GM12878 (cell line): Measurements from ENCODE around the gene PPP1R3F. TPM values are rescaled to one million over a fixed set of nuclear protein-coding genes. Genes with fewer than 3 reads are reported as not detected.

ENCODE experiments used
- ATF2 ChIP-seq: IDR thresholded peaks from 2 replicates; pipeline ENCODE4 v1.6.1; 2012; ENCODE audit warnings: low read length, inconsistent platforms
- BRCA1 ChIP-seq: IDR thresholded peaks from 2 replicates; pipeline ENCODE4 v1.6.1; 2011; ENCODE audit warnings: low read depth, low read length, improper control_type of control experiment
- CBFB ChIP-seq: IDR thresholded peaks from 2 replicates; pipeline ENCODE4 v1.6.1; 2016; ENCODE audit warnings: antibody characterized with exemption, low read depth
- CBX5 ChIP-seq: sonication (generic); IDR thresholded peaks from 2 replicates; pipeline ENCODE4 v1.6.1; 2016; ENCODE audit warnings: low read depth, moderate library complexity, mild to moderate bottlenecking, inconsistent platforms
- CEBPB ChIP-seq, 2 experiments: fragments of 150-350 bp in 1 of 2; IDR thresholded peaks; 2 replicates each; pipeline ENCODE4 v1.6.1; 2012 to 2014; ENCODE audit warnings: low read depth in 2 of 2, low read length in 2 of 2, borderline replicate concordance in 1 of 2, inconsistent platforms in 1 of 2
- CHD2 ChIP-seq: IDR thresholded peaks from 2 replicates; pipeline ENCODE4 v1.6.1; 2011; ENCODE audit warnings: low read depth, low read length, improper control_type of control experiment, borderline replicate concordance
- HDAC2 ChIP-seq: fragments of 200-600 bp; sonication (generic); IDR thresholded peaks from 2 replicates; pipeline ENCODE4 v1.6.1; 2017
- HDGF ChIP-seq: fragments of 450-650 bp; IDR thresholded peaks from 2 replicates; pipeline ENCODE4 v1.6.1; 2016; ENCODE audit warnings: antibody characterized with exemption
- IRF5 ChIP-seq: fragments of 450-650 bp; IDR thresholded peaks from 2 replicates; pipeline ENCODE4 v1.6.1; 2017; ENCODE audit warnings: borderline replicate concordance
- KAT2A ChIP-seq: conservative IDR thresholded peaks from 2 replicates; pipeline ENCODE4 v1.6.1; 2011; ENCODE audit warnings: low read depth, low read length; ENCODE audit not compliant: control insufficient read depth
- KLF5 ChIP-seq: fragments of 450-650 bp; IDR thresholded peaks from 2 replicates; pipeline ENCODE4 v1.6.1; 2014; ENCODE audit warnings: mild to moderate bottlenecking; ENCODE audit not compliant: partially characterized antibody
- MLLT1 ChIP-seq: fragments of 450-650 bp; IDR thresholded peaks from 2 replicates; pipeline ENCODE4 v1.6.1; 2016; ENCODE audit warnings: mild to moderate bottlenecking
- MXI1 ChIP-seq: fragments of 150-350 bp; IDR thresholded peaks from 2 replicates; pipeline ENCODE4 v1.6.1; 2011; ENCODE audit warnings: low read depth, mild to moderate bottlenecking, inconsistent platforms, low read length, improper control_type of control experiment
- RAD51 ChIP-seq: fragments of 450-650 bp; IDR thresholded peaks from 2 replicates; pipeline ENCODE4 v1.6.1; 2016; ENCODE audit warnings: moderate library complexity, mild to moderate bottlenecking, inconsistent platforms
- RCOR1 ChIP-seq: conservative IDR thresholded peaks from 2 replicates; pipeline ENCODE4 v1.6.1; 2012; ENCODE audit warnings: low read depth, low read length, improper control_type of control experiment
- REST ChIP-seq: IDR thresholded peaks from 2 replicates; pipeline ENCODE4 v1.6.1; 2012; ENCODE audit warnings: mild to moderate bottlenecking, low read depth, low read length
- SPI1 ChIP-seq: IDR thresholded peaks from 2 replicates; pipeline ENCODE4 v1.6.1; 2011; ENCODE audit warnings: low read depth, mild to moderate bottlenecking, low read length, moderate library complexity, borderline replicate concordance; ENCODE audit not compliant: insufficient read depth
- SREBF1 ChIP-seq: IDR thresholded peaks from 2 replicates; pipeline ENCODE4 v1.6.1; 2012; ENCODE audit warnings: mild to moderate bottlenecking, low read length
- TCF3 ChIP-seq: IDR thresholded peaks from 2 replicates; pipeline ENCODE4 v1.6.1; 2012; ENCODE audit warnings: low read depth, mild to moderate bottlenecking, low read length, borderline replicate concordance; ENCODE audit not compliant: insufficient read depth
- ZNF217 ChIP-seq: fragments of 450-650 bp; IDR thresholded peaks from 2 replicates; pipeline ENCODE4 v1.6.1; 2017; ENCODE audit warnings: antibody characterized with exemption, mild to moderate bottlenecking
- ZNF622 ChIP-seq: fragments of 450-650 bp; IDR thresholded peaks from 2 replicates; pipeline ENCODE4 v1.6.1; 2017; ENCODE audit warnings: mild to moderate bottlenecking, inconsistent platforms
- ZZZ3 ChIP-seq: IDR thresholded peaks from 2 replicates; pipeline ENCODE4 v1.6.1; 2011; ENCODE audit warnings: low read depth; ENCODE audit not compliant: control insufficient read depth, insufficient read length
- polyA plus RNA-seq, 11 experiments: library from polyadenylated mRNA; depleted of rRNA in 4 of 11; unstranded in 6 of 11; stranded (reverse) in 5 of 11; fragments of >200 nt; fragmentation: Nextera tagmentation in 4 of 11; fragmentation: Illumina TruSeq in 1 of 11; extraction: Ambion mirVana in 4 of 11; extraction: Trizol in 1 of 11; gene quantifications; 1 replicate in 1 of 11; 2 replicates in 10 of 11; pipeline versions ENCODE4 v1.2.1 to v1.2.3, GENCODE V29; 2011 to 2016; ENCODE audit warnings: inconsistent platforms in 2 of 11, missing spikeins in 2 of 11, low read depth in 1 of 11
- total RNA-seq, 4 experiments: library from RNA; depleted of rRNA in 3 of 4; stranded (reverse); fragments of >200 nt in 3 of 4; fragmentation: Illumina TruSeq in 1 of 4; extraction: Trizol in 1 of 4; gene quantifications; 2 replicates each; pipeline versions ENCODE4 v1.2.1 to v1.2.3, GENCODE V29; 2013 to 2021

The PPP1R3F gene
- total and polyA plus RNA-seq, 10 of the 15 experiments (the other 5 are each of a cell fraction or from before 2014, with no cell fraction given): 0.18 to 4.4 (median 1.00) TPM

GRCh38 chrX:49269010-49269766, 405 bp upstream of the PPP1R3F start (continued):
- TF ChIP-seq IRF5 (no peak), MXI1 (no peak), SREBF1 (no peak), CBX5 (no peak), BRCA1 (no peak), RAD51 (no peak), HDAC2 (no peak), CEBPB (IDR thresholded peaks at IDR 0.05; ENCODE audit: borderline replicate concordance in 1 of 2, low read depth in 2 of 2, low read length in 2 of 2) (no peak), SPI1 (no peak), ZNF622 (no peak), ZNF217 (no peak), CHD2 (peak; percentile 95), KLF5 (peak; percentile 78), REST (no peak), RCOR1 (no peak), ATF2 (no peak), CBFB (no peak), TCF3 (no peak), HDGF (peak; percentile 95), KAT2A (no peak), ZZZ3 (no peak), MLLT1 (peak; percentile 88)
